Adrenal gland (tissue), 12 donors: ENCODE measurements around the gene LTA4H. TPM values are rescaled to one million over a fixed set of nuclear protein-coding genes. Genes with fewer than 3 reads are reported as not detected.

Experiments
- DNase-seq, 7 donors: peaks; one replicate each; pipeline ENCODE4 v3.0.0-alpha.2; 2019 to 2020
- H3K27ac ChIP-seq, 5 donors: fragments of 200-600 bp; sonication (generic) in 4 of 5; 1 replicate in 3 of 5; 2 replicates in 2 of 5; pipeline versions ENCODE4 v1.5.1 to v1.8.0; 2016 to 2020; ENCODE audit warnings: mild to moderate bottlenecking in 1 of 5
- H3K27me3 ChIP-seq: fragments of 200-600 bp; 2 replicates; pipeline ENCODE4 v1.8.0; 2021
- H3K36me3 ChIP-seq, 2 donors: fragments of 200-600 bp; replicated peaks in 1 of 2; 1 replicate in 1 of 2; 2 replicates in 1 of 2; pipeline versions ENCODE4 v1.5.1 to v1.8.0; 2018 to 2022
- H3K4me1 ChIP-seq, 2 donors: fragments of 200-600 bp; replicated peaks in 1 of 2; 1 replicate in 1 of 2; 2 replicates in 1 of 2; pipeline versions ENCODE4 v1.5.1 to v1.8.0; 2018 to 2021
- H3K4me3 ChIP-seq, 4 donors: fragments of 200-600 bp; sonication (generic) in 3 of 4; one replicate each; pipeline ENCODE4 v1.5.1; 2016 to 2018
- H3K9me3 ChIP-seq, 3 donors: fragments of 200-600 bp; sonication (generic) in 1 of 3; replicated peaks in 1 of 3; 1 replicate in 2 of 3; 2 replicates in 1 of 3; pipeline versions ENCODE4 v1.5.1 to v1.8.0; 2016 to 2021
- POLR2A ChIP-seq, 2 donors: fragments of 450-650 bp; IDR thresholded peaks; one replicate each; pipeline ENCODE4 v1.6.1; 2017; ENCODE audit warnings: antibody characterized with exemption in 2 of 2, mild to moderate bottlenecking in 2 of 2, moderate library complexity in 1 of 2
- WGBS, 4 donors: extraction: QIAGEN DNeasy Blood & Tissue Kit in 2 of 4; methylation state at CpG; one replicate each; pipeline versions ENCODE4 v1.1.5 to v1.1.7; 2013 to 2017; 5-methylcytosine and 5-hydroxymethylcytosine counted together
- intact Hi-C, 2 donors: fragments of 100-400 bp; cut with DNase I; formaldehyde crosslinking; loops; one replicate each; pipeline versions ENCODE4 v1.14.1 to v1.15.0; 2022 to 2023
- polyA plus RNA-seq, 3 donors: library from polyadenylated mRNA; stranded (reverse); fragments of 200-250 nt in 2 of 3; fragments of 350-450 nt in 1 of 3; fragmentation: Illumina TruSeq in 1 of 3; extraction: RNeasy Lipid Tissue Mini Kit (QIAGEN cat#74804) in 1 of 3; gene quantifications; one replicate each; pipeline ENCODE4 v1.2.3, GENCODE V29; 2013 to 2014
- total RNA-seq, 9 donors: library from RNA; depleted of rRNA in 4 of 9; stranded (reverse); fragments of >200 nt in 4 of 9; fragments of 120-200 nt in 1 of 9; fragmentation: NEBNext Ultra II Directional in 1 of 9; extraction: Animal tissue kit (Norgen Biotek cat#: 25700) in 1 of 9; gene quantifications; one replicate each; pipeline versions ENCODE4 v1.1.0 to v1.2.4, GENCODE V29; 2013 to 2023
- TF ChIP-seq, protein P1 (sequence below), 6 experiments: fragments of 450-650 bp in 4 of 6; fragments of 200-600 bp in 2 of 6; sonication (generic) in 1 of 6; IDR thresholded peaks; 1 replicate in 5 of 6; 2 replicates in 1 of 6; pipeline versions ENCODE4 v1.5.1 to v1.8.0; 2016 to 2021; ENCODE audit warnings: antibody characterized with exemption in 6 of 6, mild to moderate bottlenecking in 2 of 6, moderate library complexity in 1 of 6
- donor health status: healthy with polysubstance abuse.
- donor health status: Bipolar disorder and iron deficiency.
- donor health status: DM: yes; HTN: yes; CAD: no.
- donor health status: DM: no; HTN: no; CAD: no.
- donor health status: DM: no; HTN: no; CAD: no.
- donor health status: DM: yes; HTN: yes; CAD: no.

LTA4H gene
- total and polyA plus RNA-seq, 12 donors: 61.8 to 164 (median 97.8) TPM

DNA sequence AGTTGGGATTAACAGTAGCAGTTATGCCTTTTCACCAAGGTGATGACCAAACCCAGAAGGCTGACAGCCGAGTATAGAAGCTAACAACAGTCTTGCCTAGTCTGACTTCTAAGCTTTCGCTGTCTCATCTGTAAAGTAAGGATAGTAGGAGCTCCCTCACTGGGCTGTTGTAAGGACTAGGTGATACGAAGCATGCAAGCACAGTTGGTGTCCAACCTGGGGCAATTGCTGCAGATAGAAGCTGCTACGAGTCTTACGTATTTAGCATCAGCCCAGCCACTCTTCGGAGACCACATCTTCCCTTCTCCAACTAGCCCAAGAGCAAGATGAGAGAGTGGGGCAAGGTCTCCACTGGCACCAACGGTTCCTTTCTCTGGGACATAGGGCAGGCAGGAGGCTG, 45.3 kb downstream of the LTA4H start:
- no peak for TF ChIP-seq POLR2A (IDR thresholded peaks at IDR 0.05)
- TF ChIP-seq, protein P1, sequence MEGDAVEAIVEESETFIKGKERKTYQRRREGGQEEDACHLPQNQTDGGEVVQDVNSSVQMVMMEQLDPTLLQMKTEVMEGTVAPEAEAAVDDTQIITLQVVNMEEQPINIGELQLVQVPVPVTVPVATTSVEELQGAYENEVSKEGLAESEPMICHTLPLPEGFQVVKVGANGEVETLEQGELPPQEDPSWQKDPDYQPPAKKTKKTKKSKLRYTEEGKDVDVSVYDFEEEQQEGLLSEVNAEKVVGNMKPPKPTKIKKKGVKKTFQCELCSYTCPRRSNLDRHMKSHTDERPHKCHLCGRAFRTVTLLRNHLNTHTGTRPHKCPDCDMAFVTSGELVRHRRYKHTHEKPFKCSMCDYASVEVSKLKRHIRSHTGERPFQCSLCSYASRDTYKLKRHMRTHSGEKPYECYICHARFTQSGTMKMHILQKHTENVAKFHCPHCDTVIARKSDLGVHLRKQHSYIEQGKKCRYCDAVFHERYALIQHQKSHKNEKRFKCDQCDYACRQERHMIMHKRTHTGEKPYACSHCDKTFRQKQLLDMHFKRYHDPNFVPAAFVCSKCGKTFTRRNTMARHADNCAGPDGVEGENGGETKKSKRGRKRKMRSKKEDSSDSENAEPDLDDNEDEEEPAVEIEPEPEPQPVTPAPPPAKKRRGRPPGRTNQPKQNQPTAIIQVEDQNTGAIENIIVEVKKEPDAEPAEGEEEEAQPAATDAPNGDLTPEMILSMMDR (IDR thresholded peaks at IDR 0.05): no peak
- H3K4me3 ChIP-seq: no peak overlapping the region
- DNase-seq: no peak
- H3K4me1 ChIP-seq: no peaks in the 10 kb centered on the region
- no peak overlapping the region for H3K27ac ChIP-seq
- 74 to 88% (median 82%) methylated on average over 7 of the region's 7 CpGs for WGBS, 4 donors
- H3K9me3 ChIP-seq: no peaks in the 10 kb centered on the region
- no peaks in the 10 kb centered on the region for H3K27me3 ChIP-seq
- H3K36me3 ChIP-seq: no peaks in the 10 kb centered on the region
- intact Hi-C loops: no loop called here

DNA sequence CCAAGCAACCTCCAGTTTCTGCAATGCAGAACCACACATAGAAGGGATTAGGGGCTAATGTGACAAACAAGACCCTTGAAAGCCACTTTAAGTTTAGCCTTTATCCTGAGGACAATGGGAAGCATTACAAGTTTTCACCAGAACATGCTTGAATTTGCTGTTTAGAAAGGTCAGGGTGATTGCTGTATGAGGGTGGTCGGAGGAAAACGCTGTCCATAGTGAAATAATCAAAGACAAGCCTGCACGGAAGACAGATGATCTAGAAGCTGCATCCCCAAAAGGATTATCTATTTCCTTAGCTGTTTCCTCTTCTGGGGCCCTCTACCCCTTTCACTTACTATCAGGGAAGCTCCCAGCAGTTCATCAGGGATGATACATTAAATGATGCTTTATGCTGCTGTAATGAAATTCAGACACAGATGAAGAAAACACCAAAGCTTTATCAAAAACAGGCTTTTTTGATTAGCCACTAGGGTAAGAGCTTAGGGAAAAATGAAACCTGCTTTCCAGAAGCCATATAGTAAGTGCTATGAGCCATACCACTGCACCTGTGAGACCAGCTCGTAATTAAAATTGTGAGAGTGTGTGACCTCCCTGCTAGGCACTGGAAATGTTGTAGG, 45.8 kb downstream of the LTA4H start:
- 49 to 57% (median 54%) methylated on average over 4 of the region's 4 CpGs for WGBS, 4 donors
- no peaks in the 10 kb centered on the region for H3K4me1 ChIP-seq
- TF ChIP-seq, protein P1 (IDR thresholded peaks at IDR 0.05): no peak
- no peak for TF ChIP-seq POLR2A (IDR thresholded peaks at IDR 0.05)
- intact Hi-C loops: no loop called here
- H3K36me3 ChIP-seq: no peaks in the 10 kb centered on the region
- no peaks in the 10 kb centered on the region for H3K9me3 ChIP-seq
- DNase-seq: no peak
- no peak overlapping the region for H3K27ac ChIP-seq
- no peak overlapping the region for H3K4me3 ChIP-seq
- H3K27me3 ChIP-seq: no peaks in the 10 kb centered on the region

DNA sequence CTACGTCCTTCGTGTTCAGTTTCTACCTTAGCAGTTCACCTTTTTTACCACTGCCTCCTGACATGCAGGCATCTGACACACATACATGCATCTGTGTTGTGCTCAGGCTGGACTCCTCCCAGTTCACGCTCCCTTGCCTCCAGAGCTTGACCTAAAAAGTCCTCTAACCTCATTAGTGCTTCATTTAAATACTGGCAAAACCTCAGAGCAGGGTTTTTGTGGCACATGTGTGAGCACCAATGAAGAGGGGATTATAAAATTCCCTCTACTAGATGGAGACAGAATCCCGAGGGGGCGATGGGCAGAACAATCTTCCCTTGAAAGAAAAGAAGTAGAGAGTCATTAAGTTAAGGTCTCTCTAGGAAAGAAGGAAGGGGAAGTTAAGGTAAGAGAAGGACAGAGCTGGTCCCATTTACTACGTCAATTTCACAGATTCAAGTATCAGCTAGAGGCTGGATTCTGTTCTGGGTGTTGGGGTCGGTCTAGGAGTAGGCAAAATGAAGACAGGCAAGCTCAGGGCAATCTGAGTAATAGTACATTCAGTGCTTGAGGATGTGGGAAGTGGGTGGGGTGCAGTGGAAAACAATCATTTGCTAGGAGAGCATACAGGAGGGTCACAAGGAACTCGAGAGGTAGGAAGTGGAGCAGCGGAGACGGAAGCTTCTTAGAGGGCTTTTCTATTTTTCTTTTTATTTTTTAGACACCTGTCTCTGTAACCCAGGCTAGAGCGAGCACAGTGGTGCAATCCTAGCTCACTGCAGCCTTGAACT, 46.7 kb downstream of the LTA4H start:
- H3K36me3 ChIP-seq: no peaks in the 10 kb centered on the region
- TF ChIP-seq, protein P1 (IDR thresholded peaks at IDR 0.05): no peak
- no peak for TF ChIP-seq POLR2A (IDR thresholded peaks at IDR 0.05)
- H3K4me3 ChIP-seq: no peak overlapping the region
- no peaks in the 10 kb centered on the region for H3K4me1 ChIP-seq
- intact Hi-C loops: no loop called here
- 76 to 81% (median 77%) methylated on average over 11 of the region's 11 CpGs for WGBS, 4 donors
- no peak for DNase-seq
- H3K27ac ChIP-seq: no peak overlapping the region
- no peaks in the 10 kb centered on the region for H3K9me3 ChIP-seq
- no peaks in the 10 kb centered on the region for H3K27me3 ChIP-seq

DNA sequence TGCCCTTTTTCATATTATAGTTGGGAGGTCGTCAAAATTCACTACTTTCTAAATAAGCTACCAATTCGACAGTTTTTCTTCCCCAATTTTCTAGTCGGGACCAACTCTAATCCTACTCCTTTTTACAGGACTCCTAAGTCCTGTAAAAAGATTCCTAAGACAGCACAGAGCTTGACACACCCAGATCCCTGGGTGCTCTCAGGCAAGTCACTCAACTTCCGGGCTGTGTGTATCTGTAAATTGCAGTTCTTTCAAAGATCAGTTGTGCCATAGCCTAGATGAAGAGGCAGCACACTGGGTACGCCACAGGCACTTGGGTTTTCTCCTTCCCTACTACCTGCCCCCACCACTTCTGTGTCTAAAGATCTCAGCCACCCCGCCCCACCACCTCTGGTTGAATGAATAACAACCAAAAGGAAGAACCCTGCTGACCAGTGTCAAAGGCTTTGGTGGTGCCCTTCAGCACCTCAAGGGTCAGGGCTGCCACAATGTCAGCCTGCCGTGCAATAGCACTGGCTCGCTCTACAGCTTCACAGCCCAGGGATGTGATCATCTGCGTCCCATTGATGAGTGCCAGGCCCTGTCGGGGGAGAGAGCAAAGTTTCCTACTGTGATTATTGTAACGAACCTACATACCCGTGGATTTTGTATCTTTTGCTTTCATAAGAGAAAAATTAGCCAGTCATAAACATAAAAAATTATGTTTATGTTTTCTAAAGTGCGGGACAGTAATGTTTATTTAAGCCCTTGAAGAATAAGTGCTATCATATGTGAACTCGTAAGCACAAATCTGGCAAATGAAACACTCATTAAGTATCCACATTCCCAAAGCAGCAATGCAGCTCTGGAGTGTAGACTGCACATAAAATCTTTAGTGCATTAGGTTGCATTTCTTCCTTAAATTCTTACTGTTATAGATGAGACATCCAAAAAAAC, 48.5 kb downstream of the LTA4H start:
- no peaks in the 10 kb centered on the region for H3K9me3 ChIP-seq
- no peak for TF ChIP-seq POLR2A (IDR thresholded peaks at IDR 0.05)
- TF ChIP-seq, protein P1 (IDR thresholded peaks at IDR 0.05): no peak
- H3K4me1 ChIP-seq: no peaks in the 10 kb centered on the region
- no peaks in the 10 kb centered on the region for H3K27me3 ChIP-seq
- intact Hi-C loops: no loop called here
- no peak for DNase-seq
- H3K27ac ChIP-seq: no peak overlapping the region
- WGBS, 4 donors: 82 to 86% (median 86%) methylated on average over 14 of the region's 14 CpGs
- no peak overlapping the region for H3K4me3 ChIP-seq
- H3K36me3 ChIP-seq: no peaks in the 10 kb centered on the region
